Measurements from ENCODE around the gene INAFM2.

The INAFM2 gene

DNA sequence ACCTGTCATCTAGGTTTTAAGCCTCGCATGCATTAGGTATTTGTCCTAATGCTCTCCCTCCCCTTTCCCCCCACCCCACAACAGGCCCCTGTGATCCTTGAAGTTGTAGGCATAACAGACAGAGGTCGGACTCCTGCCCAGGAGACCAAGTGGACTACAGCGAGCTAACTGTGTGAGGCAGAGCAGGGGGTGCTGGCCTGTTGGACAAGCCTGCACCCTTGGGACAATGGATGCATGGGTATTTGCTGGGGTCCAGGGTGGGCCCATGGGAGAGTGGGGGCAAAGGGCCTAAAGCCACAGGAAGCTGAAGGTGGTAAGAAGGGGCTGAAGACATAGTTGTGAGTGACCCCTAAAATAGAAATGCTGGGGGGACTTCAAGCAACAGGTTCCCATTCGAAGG is 18.2 kb upstream of the INAFM2 start:
- DNase-seq (ENCODE audit: low read depth in 2 of 3, low spot score in 2 of 3): no peak

DNA sequence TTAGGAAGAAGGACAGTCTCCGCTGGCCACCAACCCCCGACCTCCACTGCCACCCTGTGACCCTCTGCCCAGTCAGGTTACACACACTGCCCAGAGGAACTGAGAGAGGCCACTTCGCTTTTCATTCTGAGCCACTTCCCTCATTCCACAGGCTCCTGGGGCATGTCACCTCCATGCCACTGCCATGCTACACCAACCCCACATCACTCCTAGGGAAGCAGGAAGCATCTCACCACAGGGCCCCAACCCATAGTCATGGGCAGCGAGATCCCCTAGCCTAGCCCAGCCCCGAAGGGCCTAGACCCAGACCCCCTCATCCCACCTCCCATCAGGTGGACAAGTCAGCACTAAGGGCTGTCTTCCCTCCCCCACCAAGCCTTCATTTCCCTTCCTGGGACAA is 17.1 kb upstream of the INAFM2 start:
- DNase-seq (ENCODE audit: low read depth in 2 of 3, low spot score in 2 of 3): no peak

GRCh38 chr15:40306908-40307307 is 16.6 kb upstream of the INAFM2 start:
- DNase-seq (ENCODE audit: low read depth in 2 of 3, low spot score in 2 of 3): no peak

- DNase-seq (ENCODE audit: low read depth in 2 of 3, low spot score in 2 of 3): peak in 2 of 3 experiments; percentile 42 to 45
Observed at GRCh38 chr15:40307421-40308211, 15.9 kb upstream of the INAFM2 start, which contains the start of gene PLCB2. TSS of gene PLCB2 (minus strand) at chr15:40307935. CDS start at chr15:40307672, 263 bp downstream.

GRCh38 chr15:40309344-40309862 is 14.1 kb upstream of the INAFM2 start:
- DNase-seq (ENCODE audit: low read depth in 2 of 3, low spot score in 2 of 3): no peak

- DNase-seq (ENCODE audit: low read depth in 2 of 3, low spot score in 2 of 3): peak in 1 of 3 experiments; percentile 34
Observed at GRCh38 chr15:40310001-40310959, 13.2 kb upstream of the INAFM2 start.

GRCh38 chr15:40310993-40311392 is 12.5 kb upstream of the INAFM2 start:
- DNase-seq (ENCODE audit: low read depth in 2 of 3, low spot score in 2 of 3): no peak

DNA sequence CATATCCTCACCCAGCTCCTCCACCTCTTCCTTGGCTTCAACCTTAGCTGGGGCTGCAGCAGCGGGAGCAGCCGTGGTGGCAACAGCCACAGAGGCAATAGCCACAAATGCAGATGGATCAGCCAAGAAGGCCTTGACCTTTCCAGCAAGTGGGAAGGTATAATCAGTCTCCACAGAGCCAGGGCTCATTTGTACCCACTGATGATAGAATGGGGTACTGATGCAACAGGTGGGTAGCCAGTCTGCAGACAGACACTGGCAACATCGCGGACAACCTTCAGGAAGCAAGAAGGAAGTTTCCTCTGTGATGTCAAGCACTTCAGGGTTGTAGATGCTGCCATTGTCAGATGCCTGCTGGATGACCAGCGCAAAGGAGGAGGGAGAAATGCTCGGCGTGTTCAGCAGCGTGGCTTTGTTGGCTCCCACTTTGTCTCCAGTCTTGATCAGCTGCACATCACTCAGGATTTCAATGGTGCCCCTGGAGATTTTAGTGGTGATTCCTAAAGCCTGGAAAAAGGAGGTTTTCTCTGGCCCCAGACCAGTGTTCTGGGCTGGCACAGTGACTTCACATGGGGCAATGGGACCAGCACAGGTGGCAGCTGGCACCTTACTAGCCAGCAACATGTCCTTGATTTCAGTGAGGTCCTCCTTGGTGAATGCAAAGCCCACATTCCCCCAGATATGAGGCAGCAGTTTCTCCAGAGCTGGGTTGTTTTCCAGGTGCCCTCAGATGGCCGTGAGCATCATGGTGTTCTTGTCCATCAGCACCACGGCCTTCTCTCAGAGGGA is 10.9 kb upstream of the INAFM2 start:
- no peak for DNase-seq (ENCODE audit: low read depth in 2 of 3, low spot score in 2 of 3)

DNA sequence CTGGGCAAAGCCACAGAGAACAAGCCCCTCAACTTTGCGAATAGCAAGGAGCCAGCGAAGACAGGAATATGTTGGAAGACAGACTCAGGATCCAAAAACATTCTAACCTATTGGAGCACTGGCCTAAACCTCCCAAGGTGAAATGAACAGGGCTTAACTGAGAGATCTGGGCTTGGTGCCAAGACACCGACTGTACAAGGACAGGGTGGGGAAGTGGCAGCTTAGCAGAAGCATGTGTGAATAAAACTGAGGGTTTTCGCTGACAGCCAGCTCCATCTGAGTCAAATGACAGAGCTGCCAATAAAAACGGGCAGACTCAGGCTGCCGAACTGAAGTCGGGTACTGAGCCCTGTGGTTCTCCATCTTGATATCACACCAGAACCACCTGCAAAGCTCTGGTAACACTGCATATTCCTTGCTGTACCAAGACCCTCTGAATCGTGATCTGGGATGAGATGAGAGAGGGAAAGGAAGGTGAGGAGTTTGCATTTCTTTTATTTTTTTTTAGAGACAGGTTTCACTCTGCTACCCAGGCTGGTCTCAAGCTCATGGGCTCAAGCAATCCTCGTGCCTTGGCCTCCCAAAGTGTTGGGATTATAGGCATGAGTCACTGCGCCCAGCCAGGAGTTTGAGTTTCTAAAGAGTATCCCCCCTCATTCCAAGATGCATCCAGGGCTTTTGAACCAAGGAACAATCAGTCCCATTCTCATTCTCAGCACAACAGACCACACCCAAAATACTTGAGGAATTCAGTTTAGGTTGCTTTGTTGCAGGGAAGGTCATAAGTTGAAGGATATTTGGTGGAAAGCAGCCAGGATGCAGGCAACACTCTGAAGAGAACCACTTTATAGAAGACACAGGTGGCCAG is 9.7 kb upstream of the INAFM2 start:
- no peak for DNase-seq (ENCODE audit: low read depth in 2 of 3, low spot score in 2 of 3)

- DNase-seq (ENCODE audit: low read depth in 2 of 3, low spot score in 2 of 3): no peak
Observed at GRCh38 chr15:40314723-40315276, 8.7 kb upstream of the INAFM2 start.

DNA sequence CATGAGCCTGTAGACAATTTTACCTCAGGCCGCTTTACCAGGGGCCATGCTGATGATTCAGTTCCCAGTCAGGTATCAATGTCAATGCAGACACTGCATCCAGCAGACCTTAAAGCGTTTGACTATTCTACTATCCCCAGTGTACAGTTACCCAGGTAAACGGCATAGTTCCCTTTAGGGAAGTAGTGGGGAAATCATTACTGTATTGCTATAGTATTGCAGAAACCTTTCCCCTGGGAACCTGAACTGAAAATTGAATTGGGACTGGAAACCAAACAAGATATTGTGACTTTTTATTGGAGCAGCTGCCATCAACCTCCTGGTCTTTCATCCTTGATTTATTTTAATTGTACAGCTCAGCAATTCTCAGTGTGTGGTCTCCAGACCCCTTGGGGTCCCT is 6.6 kb upstream of the INAFM2 start:
- DNase-seq (ENCODE audit: low read depth in 2 of 3, low spot score in 2 of 3): no peak

- DNase-seq (ENCODE audit: low read depth in 2 of 3, low spot score in 2 of 3): no peak
Observed at GRCh38 chr15:40317580-40317979, 5.9 kb upstream of the INAFM2 start.

DNA sequence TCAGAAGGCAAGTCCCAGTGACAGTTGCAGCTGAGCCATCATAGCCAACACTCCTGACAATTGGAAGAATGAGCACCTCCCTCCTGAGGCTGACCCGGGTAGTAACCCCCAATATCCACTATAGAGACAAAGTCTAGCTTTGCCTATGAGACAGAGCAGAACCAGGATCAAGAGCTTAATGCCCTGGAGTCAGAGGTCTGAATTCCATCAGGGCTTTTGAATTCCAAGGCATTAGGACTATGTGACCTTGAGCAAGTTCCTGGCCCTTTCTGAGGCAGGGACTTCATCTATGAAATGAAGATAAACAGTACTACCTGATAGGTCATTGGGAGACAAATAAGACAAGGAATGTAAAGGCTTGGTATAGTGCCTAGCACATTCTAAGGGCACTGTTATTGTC is 3.1 kb upstream of the INAFM2 start:
- no peak for DNase-seq (ENCODE audit: low read depth in 2 of 3, low spot score in 2 of 3)

DNA sequence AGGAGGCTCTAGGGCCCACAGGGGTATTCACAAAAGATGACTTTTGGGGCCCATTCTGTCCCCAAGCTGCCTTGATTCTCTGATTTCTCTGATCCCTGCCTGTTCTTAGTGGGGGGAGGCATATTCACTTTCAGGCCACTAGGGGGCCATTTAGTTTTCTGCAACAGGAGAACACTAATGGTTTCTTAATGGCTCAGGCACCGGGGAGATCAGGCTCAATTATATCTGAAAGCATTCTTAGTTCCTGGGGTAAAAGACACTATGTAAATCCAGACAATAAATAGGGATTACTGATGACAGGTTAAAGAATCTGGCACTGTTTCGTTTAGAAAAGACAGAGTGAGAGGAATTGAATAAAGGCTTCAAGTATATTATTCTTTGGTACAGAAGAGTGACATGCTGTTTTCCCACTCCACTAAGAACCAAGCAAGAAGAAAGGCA is 2.5 kb upstream of the INAFM2 start:
- DNase-seq (ENCODE audit: low read depth in 2 of 3, low spot score in 2 of 3): no peak

- DNase-seq (ENCODE audit: low read depth in 2 of 3, low spot score in 2 of 3): no peak
Observed at GRCh38 chr15:40322531-40323238, 807 bp upstream of the INAFM2 start.

GRCh38 chr15:40323953-40324937 is 753 bp downstream of the INAFM2 start:
- DNase-seq (ENCODE audit: low read depth in 2 of 3, low spot score in 2 of 3): no peak

GRCh38 chr15:40325188-40325587 is 1.7 kb downstream of the INAFM2 start:
- no peak for DNase-seq (ENCODE audit: low read depth in 2 of 3, low spot score in 2 of 3)

DNA sequence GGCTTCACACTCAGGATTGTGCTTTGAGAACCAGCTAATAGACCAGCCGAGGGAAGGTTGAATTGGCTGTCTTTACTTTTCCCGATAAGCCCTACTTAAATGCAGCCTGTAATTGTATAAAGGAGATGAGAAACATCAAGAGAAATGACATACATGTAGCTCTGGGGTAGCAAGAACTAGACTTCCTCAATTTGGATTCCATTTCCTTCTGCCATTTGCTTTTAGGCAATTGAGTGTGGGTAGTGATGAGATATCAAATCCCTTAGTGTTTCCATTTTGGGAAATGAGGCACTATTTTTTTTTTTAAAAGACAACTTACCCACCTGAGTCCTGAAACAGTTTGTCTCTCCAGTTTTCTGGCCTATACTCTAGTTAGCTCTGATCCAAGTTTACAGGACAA is 2.2 kb downstream of the INAFM2 start:
- DNase-seq (ENCODE audit: low read depth in 2 of 3, low spot score in 2 of 3): no peak

Measured in activated CD8-positive, alpha-beta memory T cell treated with anti-CD3 and anti-CD28 coated beads for 48 hours (primary cell).